Anterior cingulate cortex (tissue), 58 donors: ENCODE measurements around the gene DNM3.

Source experiments
- DNase-seq, 58 donors: peaks; one replicate each; lab custom pipeline; 2025; lab: John Stamatoyannopoulos, UW

Gene DNM3

DNA sequence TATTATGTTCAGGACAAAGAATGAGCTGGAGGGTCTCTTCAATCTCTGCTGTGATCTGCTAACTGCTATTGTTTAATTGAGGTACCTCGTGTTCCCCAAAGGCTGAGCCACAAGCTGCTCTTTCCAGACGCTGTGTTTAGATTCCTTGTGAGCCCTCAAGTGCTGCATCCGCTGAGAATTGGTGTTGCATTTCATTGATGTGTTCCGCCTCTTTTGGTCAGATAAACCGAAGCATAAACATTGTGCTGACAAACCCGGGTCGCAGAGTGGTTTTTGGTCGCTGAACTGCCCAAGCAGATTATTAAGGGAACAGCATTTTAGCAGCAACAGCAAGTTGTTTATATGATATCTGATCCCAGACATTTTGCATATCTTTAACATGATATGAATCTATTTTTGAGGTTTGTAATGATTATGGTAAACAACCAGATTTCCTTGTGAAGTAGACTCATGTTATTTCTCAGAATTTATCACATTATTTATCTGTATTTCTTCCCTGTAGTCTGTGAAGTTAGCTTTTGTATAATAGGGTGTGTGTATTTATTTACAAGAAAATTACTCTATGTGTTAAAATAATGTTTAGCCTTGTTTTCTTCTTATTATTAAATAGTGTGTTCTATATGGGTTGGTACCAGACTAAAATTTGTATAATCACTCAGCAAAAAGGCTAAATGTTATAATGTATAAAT, 362.0 kb downstream of the DNM3 start:
- DNase-seq: no peak

DNA sequence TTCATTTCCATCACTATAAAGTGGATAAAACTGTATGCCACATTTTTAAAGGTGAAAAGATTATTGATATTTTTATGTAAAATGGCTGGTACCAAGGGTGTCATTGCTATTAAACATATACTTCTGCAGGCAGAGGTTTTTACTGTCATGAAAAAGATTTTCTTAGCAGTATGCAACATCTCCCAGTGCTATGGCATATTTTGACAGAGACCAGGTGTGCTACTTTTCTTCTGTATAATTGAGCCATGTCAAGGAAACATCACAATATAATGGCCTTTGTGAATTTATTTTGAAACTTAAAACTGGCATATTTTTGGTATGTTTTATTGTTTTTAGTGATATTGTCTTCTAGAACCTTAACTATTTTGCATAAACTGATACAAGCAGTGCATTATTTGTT, 362.6 kb downstream of the DNM3 start:
- DNase-seq: no peak

DNA sequence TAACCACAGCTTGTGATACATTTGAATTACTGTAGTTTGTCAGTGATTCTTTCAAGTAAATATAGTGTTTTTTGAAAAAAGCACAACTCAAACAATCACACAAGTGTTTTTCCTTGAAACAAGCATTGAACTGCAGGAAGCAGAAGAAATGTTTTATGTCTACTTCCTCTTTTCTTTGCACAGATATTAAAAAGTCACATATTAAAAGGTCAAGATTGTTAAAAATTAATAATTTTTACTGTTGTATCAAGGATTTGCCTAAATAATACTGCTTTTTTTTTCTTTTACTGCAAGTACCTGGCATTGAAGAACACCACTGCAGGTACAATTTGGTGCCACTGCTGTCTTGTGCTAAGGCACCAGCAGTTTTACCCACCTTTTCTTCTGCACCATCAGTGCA, 365.0 kb downstream of the DNM3 start:
- no peak for DNase-seq

DNA sequence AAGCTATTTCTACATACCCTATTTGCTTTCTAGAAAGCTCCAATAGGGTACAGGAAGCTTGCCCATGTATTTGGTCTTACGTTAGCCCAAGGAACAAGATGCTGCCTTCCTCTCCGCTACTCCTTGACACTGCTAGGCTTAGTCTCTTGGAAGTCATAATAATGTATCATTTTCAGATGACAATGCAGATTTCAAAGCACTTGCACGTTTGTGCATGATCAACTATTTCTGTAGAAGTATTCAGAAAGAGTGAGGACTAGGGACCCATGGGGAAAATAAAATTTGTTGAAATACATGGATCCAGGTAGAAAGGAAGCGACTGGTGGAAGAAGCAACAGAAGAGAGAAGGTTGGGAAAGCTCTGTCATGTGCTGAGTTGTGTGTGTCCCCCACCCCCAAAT, 367.3 kb downstream of the DNM3 start:
- DNase-seq: no peak

DNA sequence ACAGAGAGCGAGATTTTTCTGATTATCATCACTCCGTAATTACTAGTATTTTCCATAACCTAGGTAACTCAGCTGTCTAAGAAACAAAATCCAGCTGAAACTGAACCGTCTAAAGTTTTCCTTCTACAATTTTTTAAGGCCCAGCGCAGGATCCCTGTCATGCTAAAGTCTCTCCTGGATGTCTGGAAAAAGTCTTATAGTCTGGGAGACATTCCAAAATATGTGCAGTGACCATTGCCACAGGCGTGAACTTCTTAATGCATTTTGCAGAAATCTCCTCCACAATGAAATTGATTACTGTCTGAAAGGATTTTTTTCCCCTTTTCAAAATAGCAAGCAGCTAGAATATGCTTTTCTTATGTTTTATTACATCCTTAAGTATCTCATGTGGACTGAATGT, 369.9 kb downstream of the DNM3 start:
- no peak for DNase-seq

DNA sequence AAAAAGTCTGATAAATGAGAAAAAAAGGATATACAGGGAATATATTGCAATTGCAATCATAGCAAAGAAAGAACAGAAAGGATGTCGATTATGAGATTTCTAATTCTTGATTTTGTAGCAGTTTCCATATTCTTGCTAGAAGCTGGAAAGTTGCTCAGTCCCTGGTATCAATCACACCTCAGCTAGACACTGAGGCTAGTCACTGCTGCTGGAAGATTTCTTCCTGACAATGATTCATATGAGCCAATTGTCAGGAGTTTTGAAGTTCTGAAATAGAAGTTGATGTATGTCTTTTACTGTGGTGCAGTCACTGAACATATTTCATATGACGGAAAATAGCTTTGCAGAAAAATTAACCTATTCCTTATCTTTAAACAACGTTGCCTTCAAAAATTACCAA, 370.8 kb downstream of the DNM3 start:
- no peak for DNase-seq

DNA sequence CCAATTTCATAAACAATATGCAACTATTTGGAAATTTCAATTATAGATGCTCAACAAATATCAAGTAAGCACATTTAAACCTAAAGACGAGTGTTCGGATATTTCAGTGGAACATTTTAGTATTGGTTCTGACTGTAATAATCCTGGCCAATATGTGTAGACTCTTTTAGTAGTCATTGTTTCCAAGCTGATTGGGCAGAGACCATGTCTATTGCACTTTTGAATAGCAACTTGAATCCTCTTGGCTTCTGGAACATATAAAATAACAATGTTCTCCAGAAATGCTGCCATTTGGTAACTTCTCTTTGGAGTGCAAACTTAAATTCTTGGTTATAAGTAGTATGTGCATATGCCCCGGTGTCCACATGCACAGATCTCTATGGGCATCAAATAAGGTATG, 373.7 kb downstream of the DNM3 start:
- no peak for DNase-seq

DNA sequence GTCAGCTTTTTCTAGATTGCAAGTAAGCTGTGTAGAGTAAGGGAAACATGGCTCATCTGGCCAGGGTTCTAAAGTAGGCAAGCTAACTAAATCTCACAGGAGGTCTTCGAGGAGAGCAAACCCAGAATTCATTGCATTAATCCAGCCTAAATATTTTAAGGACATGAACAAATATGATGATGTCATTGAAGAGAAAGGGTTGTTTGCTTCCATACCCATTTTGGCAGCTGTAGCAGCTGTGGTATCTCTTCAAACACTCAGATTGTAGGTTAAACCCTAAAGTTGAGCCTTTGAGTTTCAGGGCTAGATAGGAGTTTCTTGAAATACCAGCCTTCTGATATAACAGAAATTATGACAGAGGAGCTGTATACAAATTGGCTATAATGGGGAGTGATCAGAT, 378.7 kb downstream of the DNM3 start:
- DNase-seq: no peak

DNA sequence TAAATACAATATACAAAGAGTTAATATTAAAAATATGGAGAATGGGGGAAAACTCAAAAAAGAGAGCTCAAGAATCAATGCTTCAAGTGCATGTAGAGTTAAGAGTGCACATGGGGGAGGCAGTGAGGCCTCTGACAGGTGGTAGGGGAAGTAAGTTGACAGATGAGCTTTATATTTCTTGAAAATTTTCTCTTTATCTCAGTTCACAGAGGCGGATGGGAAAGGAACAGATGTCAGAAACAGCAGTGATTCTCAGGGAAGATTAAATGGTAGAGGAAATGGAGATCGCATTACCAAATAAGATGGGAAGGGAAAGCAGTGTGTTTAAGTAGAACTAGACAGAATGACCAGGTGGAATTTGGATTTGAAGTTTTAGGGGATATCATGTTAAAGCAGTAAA, 379.1 kb downstream of the DNM3 start:
- no peak for DNase-seq

DNA sequence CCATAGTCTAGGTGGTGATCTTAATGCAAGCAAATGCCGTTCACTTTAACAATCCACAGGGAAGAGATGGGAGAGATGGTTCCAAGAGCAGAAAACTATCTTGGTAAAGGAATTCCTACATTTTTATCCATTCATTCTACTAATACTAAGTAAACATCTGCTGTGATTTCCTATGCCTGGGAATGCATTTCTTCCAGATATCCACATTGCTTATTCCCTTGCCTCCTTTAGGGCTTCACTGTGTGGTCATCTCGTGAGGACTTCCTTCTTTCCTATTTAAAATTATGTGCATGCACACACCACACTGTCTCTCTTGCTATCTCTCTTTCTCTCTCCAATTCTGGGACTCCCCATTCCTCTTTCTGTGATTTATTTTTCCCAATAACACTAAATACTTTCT, 380.1 kb downstream of the DNM3 start:
- no peak for DNase-seq

DNA sequence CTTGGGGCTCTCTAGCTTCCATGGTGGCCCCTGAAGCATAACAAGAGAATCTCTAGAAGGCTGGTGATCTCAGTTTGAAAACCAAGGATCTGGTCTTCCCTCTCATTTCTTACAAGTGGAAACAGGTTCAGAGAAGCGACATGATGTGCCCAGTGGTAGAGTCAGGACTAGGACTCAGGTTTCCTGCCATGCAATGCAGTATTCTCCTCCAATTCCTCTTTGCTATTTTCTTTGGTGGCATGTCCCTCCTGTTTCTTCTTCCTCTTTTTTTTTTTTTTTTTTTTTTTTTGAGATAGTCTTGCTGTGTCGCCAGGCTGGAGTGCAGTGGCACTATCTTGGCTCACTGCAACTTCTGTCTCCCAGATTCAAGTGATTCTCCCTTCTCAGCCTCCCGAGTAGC, 383.6 kb downstream of the DNM3 start:
- no peak for DNase-seq

DNA sequence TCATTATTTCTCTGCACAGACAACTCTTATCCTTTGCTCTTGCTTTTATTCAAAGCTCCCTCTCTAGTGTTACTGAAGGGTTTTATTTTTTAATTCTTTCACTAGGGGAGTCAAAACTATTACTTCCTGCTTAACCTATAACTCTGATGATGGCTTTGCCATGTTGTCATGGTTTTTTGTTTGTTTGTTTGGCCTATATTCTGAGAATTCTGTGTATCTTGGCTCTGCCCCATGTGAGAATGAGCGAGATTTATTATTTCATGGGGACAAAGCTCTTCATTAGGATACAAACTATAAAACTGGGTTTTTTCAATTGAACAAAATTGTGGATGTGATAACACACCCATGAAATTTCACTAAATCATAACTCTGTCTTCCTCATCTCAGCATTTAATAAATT, 388.6 kb downstream of the DNM3 start:
- no peak for DNase-seq

DNA sequence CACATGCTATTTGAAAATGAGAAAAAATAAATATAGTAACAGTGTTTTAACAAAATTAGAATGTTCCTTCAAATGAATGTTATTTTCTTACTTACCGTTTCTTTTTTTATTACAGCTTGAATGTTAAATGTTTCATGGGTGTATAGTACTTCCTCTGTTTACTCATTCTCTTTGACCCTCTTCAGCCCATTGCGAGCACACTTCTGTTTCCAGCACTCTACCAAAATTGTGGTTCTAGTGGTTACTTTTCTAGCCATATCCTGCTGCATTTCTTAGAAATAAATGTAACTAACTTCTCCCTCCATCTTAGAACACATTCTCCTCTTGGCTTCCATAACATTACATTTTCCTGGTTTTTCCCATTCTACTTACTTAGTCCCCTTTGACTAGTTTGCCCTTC, 389.2 kb downstream of the DNM3 start:
- no peak for DNase-seq

DNA sequence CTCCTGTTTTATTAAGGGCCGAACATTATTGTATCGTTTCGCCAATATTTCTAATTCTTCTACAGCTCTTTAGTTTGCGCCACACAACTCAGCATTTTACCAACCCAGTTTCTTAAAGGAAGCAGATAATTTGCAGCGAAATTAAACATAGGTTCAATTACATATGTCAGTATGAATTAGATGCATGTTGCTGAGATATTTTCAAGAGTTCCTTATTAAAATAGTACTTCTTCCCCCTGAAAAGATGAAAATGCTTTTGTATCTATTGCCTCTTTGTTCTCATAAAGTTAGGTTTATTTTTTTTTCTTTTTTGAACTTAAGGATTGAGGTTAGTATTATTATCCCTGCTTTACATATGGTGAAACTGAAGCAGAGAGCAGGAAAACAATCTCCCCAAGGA, 395.7 kb downstream of the DNM3 start:
- DNase-seq: no peak

DNA sequence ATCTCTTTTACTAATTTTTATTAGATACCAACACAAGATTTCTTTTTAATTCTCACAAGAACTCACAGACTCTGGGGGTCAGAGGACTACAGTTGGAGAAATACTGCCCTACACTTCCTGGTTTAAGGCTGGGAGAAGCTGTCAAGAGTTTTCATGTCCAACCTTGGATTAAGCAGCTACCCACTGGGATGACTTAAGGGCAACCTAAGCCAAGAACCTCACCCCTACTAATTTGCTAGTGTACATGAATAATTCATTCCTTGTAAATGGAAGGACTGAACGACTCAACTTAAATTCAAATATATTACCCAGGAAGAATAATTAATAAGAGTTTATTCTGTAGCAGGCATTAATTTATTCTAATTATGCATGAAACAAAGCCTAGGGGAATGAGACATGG, 396.9 kb downstream of the DNM3 start:
- DNase-seq: no peak

DNA sequence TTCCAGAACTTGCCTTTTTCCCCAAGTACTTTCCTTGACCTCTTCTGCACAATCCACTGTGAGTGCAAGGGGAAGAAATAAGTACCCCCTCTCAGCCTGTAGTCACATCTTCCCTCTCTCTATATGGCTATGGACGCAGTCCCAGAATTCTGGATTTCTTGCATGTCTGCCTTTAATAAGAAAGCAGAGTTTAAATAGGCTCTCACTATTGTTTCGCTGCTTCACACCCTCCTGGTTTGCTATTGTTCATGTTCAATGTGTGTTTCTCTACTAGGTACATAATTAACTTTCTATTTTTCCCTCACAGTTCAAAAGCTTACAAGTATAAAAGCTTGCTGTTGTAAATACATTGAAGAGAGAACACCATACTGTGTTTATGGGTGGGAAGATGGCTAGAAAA, 397.7 kb downstream of the DNM3 start:
- DNase-seq: no peak

DNA sequence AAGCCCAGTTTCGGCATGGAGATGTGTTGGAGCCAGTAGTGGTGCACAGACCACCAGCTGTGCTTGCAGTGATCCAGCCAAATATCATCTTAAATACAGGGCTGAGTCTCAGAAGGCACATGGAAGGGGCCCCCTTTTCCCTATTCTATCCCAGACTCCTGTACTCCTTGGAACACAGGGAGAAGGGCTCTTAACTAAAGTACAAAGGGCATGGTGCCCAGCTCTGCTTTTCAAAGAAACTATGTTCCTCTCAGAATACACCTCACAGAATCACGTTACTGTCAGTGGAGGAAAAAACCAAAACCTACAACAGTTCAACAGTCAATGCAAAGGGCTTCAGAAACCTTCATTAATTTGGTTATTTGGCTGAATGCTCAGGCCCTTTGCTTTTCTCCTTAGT, 398.6 kb downstream of the DNM3 start:
- DNase-seq: peak in 14 of 58 donors; percentile 1 to 48 (median 14)

DNA sequence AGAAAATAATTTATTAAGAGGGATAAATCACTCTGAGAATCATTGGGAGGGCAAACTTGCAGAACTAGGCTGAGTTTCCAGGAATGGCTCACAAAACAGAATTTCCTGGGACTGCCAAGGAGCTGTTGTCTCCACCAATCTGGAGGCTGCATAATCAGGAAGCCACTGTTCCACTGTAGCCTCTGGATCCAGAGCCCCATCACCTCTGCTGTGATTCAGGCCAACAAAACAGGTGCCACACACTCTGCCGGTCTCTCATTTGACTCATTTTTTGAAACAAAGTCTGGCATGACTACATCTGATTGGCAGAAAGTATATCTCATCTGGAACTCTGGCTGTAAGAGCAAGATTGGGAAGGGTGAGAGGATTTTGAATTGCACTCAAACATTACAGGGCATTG, 400.2 kb downstream of the DNM3 start:
- DNase-seq: peak in 1 of 58 donors; percentile 3

DNA sequence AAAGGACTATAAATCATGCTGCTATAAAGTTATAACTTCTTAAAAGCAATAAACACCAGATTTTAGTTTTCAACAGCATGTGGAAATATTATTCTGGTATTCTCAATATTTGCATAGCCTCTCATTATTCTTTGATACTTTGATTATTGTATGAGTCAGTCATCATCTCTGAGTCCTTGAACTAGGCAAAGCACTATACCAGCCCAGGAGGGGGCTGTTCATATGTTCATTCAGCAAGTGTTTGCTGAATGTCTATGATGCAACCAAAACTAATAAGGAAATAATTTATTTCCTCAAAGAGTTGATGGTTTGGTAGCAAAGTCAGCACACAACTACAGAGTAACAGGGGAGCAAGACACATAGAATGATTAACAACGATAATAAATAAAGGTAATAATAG, 403.6 kb downstream of the DNM3 start:
- DNase-seq: no peak

DNA sequence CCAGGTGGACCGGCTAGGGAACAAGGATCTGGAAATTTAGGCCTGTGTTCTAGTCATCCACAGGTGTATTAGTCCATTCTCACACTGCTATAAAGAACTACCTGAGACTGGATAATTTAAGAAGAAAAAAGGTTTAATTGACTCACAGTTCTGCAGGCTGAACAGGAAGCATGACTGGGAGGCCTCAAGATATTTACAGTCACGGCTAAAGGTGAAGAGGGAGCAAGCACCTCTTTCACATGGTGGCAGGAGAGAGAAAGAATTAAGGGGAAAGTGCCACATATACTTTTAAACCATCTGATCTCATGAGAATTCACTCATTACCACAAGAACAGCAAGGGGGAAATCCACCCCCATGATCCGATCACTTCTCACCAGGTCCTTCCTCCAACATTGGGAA, 404.5 kb downstream of the DNM3 start:
- DNase-seq: no peak

DNA sequence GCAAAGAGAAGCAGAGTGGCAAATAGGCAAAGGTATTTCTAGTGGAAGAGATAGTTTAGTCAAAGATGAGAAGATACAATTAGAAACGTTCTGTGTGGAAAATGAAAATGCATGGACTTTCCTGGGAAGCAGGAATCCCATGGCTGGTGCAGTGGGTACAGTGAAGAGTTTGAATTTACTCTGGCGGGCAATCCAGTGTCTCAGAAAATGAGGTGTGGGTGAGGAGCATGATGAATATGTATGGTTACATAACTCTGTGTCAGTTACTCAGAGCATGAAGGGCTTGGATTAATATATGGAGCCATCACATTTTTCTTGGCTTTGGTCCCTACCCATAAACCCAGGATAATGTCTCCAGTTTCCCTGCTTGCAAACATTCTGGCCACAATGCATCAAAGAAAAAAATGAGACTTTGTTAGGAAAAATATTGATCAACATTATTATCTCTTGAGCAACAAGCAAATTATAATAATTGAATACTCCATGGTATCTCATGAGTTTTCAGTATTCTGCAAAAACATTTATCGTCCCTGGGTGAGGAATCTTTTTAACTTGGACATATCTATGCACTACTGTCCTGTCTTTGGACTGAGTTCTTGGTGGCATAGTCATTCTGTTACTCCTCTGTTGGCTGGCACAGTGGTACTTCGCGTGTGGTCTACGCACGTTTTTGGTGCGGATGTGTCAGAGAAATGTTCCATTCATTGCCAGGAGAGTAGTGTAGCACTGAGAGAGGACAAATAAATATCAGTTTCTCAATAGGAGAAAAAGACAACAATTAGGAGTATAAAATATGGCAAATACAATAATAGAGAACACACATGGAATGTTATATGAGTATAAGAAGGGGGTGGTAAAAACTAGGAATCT, 405.5 kb downstream of the DNM3 start:
- no peak for DNase-seq

DNA sequence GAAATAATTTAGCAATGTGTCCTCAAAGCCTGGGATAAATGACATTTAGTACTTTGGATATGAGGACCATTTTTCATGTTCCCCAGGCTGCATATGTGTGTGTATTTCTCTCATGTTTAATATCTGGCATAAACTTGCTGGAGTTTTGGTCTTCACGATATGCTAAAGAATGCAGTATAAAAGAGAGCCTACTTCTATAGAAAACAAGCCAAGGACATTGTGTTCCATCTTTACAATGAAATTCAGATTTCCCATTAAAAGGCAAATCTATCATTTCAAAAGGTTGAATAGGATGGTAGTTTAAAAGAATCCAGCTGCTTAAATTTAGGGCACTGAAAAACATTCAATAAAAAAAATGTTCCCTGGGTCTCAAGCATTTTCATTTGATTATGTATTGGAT, 410.2 kb downstream of the DNM3 start:
- DNase-seq: no peak
